Activated naive CD4-positive, alpha-beta T cell treated with anti-CD3 and anti-CD28 coated beads, Interleukin-2, amount 10 ng/mL, durations not matched to agents 7 days and 5 days (primary cell): ENCODE measurements around the gene OSCP1.

Experiments
- CTCF ChIA-PET: fragments of 350-600 bp; sonication (Branson Sonifier 250); formaldehyde crosslinking; loops from one replicate; lab custom pipeline; 2021; ENCODE audit warnings: antibody characterized with exemption; lab: Charles Lee
- DNase-seq: peaks from one replicate; pipeline ENCODE4 v3.0.0-alpha.2; 2020
- H3K27ac Mint-ChIP-seq: one replicate; pipeline ENCODE4 v1.8.0; 2021; ENCODE audit warnings: mild to moderate bottlenecking, moderate library complexity, mixed read lengths
- H3K27me3 Mint-ChIP-seq: one replicate; pipeline ENCODE4 v1.8.0; 2021; ENCODE audit warnings: mild to moderate bottlenecking, mixed read lengths
- H3K36me3 Mint-ChIP-seq: one replicate; pipeline ENCODE4 v1.8.0; 2021; ENCODE audit warnings: mixed read lengths
- H3K4me1 Mint-ChIP-seq: one replicate; pipeline ENCODE4 v1.8.0; 2021; ENCODE audit warnings: mixed read lengths
- H3K4me3 Mint-ChIP-seq: one replicate; pipeline ENCODE4 v1.8.0; 2021; ENCODE audit warnings: mild to moderate bottlenecking, moderate library complexity, mixed read lengths
- H3K9me3 Mint-ChIP-seq: one replicate; pipeline ENCODE4 v1.8.0; 2021; ENCODE audit warnings: mixed read lengths

The OSCP1 gene

DNA sequence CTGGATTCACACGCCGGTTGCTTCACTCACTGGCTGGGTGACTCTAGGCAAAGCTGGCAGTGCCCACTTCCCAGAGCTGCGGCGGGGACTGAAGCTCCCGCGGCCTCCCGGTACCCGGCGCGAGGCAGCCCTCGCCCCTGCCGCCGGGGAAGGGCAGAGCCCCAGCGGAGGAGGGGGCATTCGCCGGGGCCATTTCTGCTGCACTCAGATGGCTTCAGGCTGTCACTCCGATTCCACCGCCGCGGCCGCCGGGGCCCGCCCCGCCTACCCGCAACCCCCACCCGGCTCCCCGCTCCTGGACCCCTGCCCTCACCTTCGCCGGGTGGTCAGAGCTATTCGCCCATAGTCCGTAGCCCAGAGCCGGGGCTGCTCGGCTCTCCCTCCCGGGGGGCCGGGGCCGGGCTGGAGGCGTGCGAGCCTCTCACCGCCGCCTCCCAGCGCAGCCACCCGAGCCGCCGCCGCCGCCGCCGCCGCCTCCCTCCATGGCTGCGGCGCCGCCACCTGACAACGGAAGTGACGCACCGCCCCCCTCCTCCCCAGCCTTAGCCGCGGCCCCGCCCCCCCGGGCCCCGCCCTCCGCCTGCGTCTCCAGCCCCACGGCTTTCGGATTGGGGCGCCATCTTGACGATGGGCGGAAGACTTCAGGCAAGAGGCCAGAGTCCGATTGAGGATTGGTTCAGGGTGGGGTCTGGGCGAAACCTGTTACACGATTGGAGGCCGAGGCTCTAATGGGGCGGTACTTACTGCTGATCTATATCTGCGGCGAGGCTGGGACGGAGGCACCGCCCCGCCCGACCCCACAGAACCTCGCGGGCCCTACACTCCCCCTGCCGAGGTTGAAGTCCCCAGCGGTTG, 64.6 kb downstream of the OSCP1 start, which contains the start of gene STK40:
Gene STK40, minus strand, starts transcription at position 515 of the 855 bp plus-strand sequence. CDS start 24,592 bp downstream, outside the sequence.
- Mint-ChIP-seq H3K36me3 (peaks cover 32% of the 10 kb centered on the region), H3K4me3 (peak within 1 kb of the TSS; percentile 75), H3K9me3 (no peaks in the 10 kb centered on the region), H3K4me1 (peaks cover 59% of the 10 kb centered on the region), H3K27me3 (no peaks in the 10 kb centered on the region), H3K27ac (peak within 1 kb of the TSS; percentile 100)
- CTCF ChIA-PET, result interaction anchor here (1.1 to 4.5 kb wide), 9 partner anchors 12 to 197 kb away, joined by 3 to 36 read pairs (median 7); partner anchors contain the start of gene LSM10
- DNase-seq, result peak; percentile 98

DNA sequence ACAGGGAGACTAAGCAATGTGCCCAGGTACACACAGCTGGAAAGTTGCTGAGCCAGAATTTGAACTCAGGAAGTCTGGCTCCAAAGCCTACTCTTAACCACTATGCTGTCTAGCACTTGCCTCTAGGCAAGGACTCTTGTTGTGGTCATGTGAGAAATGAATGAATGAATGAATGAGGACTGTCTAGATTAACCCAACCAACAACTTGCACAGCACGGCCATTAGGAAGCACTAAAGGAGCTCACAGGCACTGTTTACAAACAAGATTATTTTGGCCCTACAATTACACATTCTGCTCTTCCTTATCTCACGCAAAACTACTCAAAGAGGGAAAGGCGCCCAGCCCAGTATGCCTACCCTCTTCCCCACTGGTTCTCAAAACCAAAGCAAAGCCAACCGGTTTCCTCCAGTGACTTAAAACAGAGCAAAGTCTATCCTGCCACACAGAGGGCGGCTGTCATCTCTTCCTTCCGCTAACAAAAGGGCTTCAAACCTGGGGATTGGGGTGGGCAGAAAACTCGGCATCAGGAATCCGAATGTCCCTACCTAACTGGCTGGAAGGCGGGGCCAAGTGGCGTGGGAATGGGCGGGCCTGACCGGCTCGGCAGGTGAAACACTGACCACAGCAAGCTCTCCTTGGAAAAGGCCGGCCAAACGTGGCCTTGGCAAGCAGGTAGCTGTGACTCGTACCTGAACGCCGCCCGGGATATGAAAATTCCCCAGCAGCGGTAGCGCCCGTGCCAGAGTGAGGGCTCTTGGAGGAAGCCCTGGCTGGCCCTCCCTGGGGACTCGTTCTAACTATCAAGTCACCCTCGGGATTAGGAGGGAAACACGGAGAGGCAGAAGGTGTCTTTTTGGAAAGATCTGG, 65.5 kb downstream of the OSCP1 start:
- peak; percentile 67 for DNase-seq

DNA sequence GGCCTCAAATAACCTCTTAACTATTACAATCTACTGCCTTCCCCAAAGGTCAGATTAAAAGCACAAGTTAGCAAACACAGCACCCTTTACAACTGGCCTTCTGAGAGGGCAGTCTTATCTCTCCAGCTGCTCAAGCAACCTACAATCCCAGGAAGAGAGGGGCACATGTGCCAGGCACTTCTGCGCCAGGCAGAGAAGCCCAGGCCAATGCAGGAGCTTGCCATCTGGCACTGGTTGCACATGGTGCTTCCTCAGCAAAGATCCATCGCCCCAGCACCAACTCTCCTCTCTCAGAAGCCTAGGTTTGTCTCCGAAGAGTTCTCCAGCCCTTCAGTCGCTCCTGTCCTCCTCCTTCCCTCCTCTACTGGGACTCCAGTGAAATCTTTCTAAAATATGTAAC, 67.0 kb downstream of the OSCP1 start:
- Mint-ChIP-seq H3K4me3 (no peak overlapping the region), H3K27me3 (no peaks in the 10 kb centered on the region), H3K9me3 (no peaks in the 10 kb centered on the region), H3K27ac (no peak overlapping the region), H3K4me1 (peaks cover 72% of the 10 kb centered on the region), H3K36me3 (peaks cover 28% of the 10 kb centered on the region)
- CTCF ChIA-PET, result interaction anchor here (1.1 kb wide), 1 partner anchor 17 kb away, joined by 4 read pairs; no protein-coding TSS in a partner anchor
- DNase-seq, result no peak

More for the DNA sequence above, 65.5 kb downstream of the OSCP1 start:
- H3K9me3 Mint-ChIP-seq, result no peaks in the 10 kb centered on the region
- peak overlapping the region; percentile 100 for H3K27ac Mint-ChIP-seq
- CTCF ChIA-PET, result interaction anchor here (0.6 to 4.5 kb wide), 7 partner anchors 17 to 111 kb away, joined by 3 to 36 read pairs (median 4); no protein-coding TSS in a partner anchor
- peaks cover 64% of the 10 kb centered on the region for H3K4me1 Mint-ChIP-seq
- H3K27me3 Mint-ChIP-seq, result no peaks in the 10 kb centered on the region
- H3K4me3 Mint-ChIP-seq, result peak overlapping the region; percentile 75
- peaks cover 26% of the 10 kb centered on the region for H3K36me3 Mint-ChIP-seq

- no peak for DNase-seq
- no peaks in the 10 kb centered on the region for H3K27me3 Mint-ChIP-seq
- H3K4me1 Mint-ChIP-seq, result peaks cover 75% of the 10 kb centered on the region
- H3K36me3 Mint-ChIP-seq, result peaks cover 27% of the 10 kb centered on the region
- no peak overlapping the region for H3K4me3 Mint-ChIP-seq
- no peak overlapping the region for H3K27ac Mint-ChIP-seq
- CTCF ChIA-PET, result interaction anchor here (1.1 kb wide), 1 partner anchor 16 kb away, joined by 4 read pairs; no protein-coding TSS in a partner anchor
- H3K9me3 Mint-ChIP-seq, result no peaks in the 10 kb centered on the region
Measured at GRCh38 chr1:36382669-36383068, 67.6 kb downstream of the OSCP1 start.

DNA sequence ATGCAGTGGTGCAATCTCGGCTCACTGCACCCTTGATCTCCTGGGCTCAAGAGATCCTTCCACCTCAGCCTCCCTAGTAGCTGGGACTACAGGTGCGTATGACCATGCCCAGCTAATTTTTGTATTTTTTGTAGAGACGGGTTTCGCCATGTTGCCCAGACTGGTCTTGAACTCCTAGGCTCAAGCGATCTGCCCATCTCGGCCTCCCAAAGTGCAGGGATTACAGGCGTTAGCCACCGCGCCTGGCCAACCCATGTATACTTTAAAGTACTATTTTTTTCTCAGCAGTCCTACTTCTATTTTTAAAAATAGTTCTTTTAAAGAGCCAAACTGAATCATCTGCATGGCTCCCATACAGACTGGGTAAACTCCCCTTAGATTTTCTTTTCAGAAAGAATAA, 68.0 kb downstream of the OSCP1 start:
- DNase-seq, result no peak
- CTCF ChIA-PET, result interaction anchor here (1.1 to 1.2 kb wide), 2 partner anchors 13 to 16 kb away, joined by 4 to 5 read pairs; no protein-coding TSS in a partner anchor
- Mint-ChIP-seq H3K27ac (no peak overlapping the region), H3K27me3 (no peaks in the 10 kb centered on the region), H3K36me3 (peaks cover 26% of the 10 kb centered on the region), H3K4me3 (no peak overlapping the region), H3K9me3 (no peaks in the 10 kb centered on the region), H3K4me1 (peaks cover 74% of the 10 kb centered on the region)

- Mint-ChIP-seq H3K27ac (no peak overlapping the region), H3K4me3 (no peak overlapping the region)
- CTCF ChIA-PET, result interaction anchor here (1.2 kb wide), 1 partner anchor 12 kb away, joined by 5 read pairs; no protein-coding TSS in a partner anchor
Measured at GRCh38 chr1:36381405-36381804, 68.8 kb downstream of the OSCP1 start.

GRCh38 chr1:36380782-36381181, 69.5 kb downstream of the OSCP1 start:
- Mint-ChIP-seq H3K36me3 (peaks cover 33% of the 10 kb centered on the region), H3K9me3 (no peaks in the 10 kb centered on the region), H3K27ac (peak overlapping the region; percentile 47), H3K4me1 (peaks cover 76% of the 10 kb centered on the region), H3K4me3 (no peak overlapping the region), H3K27me3 (no peaks in the 10 kb centered on the region)
- CTCF ChIA-PET, result interaction anchor here (1.0 kb wide), 1 partner anchor 12 kb away, joined by 3 read pairs; no protein-coding TSS in a partner anchor
- DNase-seq, result no peak

More at GRCh38 chr1:36381405-36381804, 68.8 kb downstream of the OSCP1 start:
- Mint-ChIP-seq H3K4me1 (peaks cover 70% of the 10 kb centered on the region), H3K9me3 (no peaks in the 10 kb centered on the region), H3K27me3 (no peaks in the 10 kb centered on the region), H3K36me3 (peaks cover 28% of the 10 kb centered on the region)
- no peak for DNase-seq

GRCh38 chr1:36380143-36380619, 70.1 kb downstream of the OSCP1 start:
- no peak for DNase-seq
- Mint-ChIP-seq H3K36me3 (peaks cover 33% of the 10 kb centered on the region), H3K4me1 (peaks cover 79% of the 10 kb centered on the region), H3K27me3 (no peaks in the 10 kb centered on the region), H3K4me3 (no peak overlapping the region), H3K27ac (no peak overlapping the region), H3K9me3 (no peaks in the 10 kb centered on the region)
- CTCF ChIA-PET, result interaction anchor here (1.0 kb wide), 1 partner anchor 11 kb away, joined by 3 read pairs; no protein-coding TSS in a partner anchor

DNA sequence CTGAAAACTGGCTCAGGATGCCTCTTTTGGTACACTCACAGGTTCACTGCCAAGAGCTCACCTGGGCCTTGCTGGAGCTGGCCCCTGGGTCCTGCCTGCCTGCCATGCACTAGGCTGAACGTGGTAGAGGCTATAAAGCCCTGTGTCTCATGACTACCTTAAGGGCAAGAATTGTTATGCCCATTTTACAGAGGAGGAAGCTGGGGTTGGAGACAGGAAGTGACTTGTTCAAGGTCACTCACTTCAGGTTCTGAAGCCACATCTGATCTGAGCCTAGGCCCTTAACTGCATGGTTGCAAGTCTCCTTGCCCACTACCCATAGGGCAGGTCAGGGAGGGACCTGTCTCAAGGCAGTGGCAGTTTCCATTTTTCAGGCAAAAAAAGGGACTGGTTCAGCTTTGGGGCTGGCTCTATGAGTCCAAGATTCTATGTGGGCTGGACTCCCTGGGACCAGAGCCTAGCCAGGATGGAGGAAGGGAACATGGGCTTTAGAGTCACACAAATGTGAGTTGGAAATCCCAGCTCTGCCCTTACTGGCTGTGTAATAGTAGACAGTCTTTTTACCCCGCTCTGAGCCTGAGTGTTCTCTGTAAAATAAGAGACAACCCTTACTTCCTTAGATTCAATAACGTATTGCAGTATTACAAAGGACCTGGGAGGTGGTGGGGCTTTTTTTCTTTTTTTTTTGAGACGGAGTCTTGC, 72.3 kb downstream of the OSCP1 start:
- H3K36me3 Mint-ChIP-seq, result peaks cover 34% of the 10 kb centered on the region
- no peak for DNase-seq
- peak overlapping the region; percentile 84 for H3K27ac Mint-ChIP-seq
- H3K4me1 Mint-ChIP-seq, result peaks cover 82% of the 10 kb centered on the region
- H3K9me3 Mint-ChIP-seq, result no peaks in the 10 kb centered on the region
- no peak overlapping the region for H3K4me3 Mint-ChIP-seq
- H3K27me3 Mint-ChIP-seq, result no peaks in the 10 kb centered on the region
- CTCF ChIA-PET, result interaction anchor here (1.3 to 2.4 kb wide), 4 partner anchors 9 to 35 kb away, joined by 5 to 11 read pairs (median 6); no protein-coding TSS in a partner anchor

- DNase-seq, result no peak
- no peak overlapping the region for H3K4me3 Mint-ChIP-seq
Measured at GRCh38 chr1:36372617-36373016, 77.6 kb downstream of the OSCP1 start.

GRCh38 chr1:36369061-36369861, 81.0 kb downstream of the OSCP1 start:
- DNase-seq, result peak; percentile 89
- peaks cover 78% of the 10 kb centered on the region for H3K4me1 Mint-ChIP-seq
- H3K9me3 Mint-ChIP-seq, result no peaks in the 10 kb centered on the region
- H3K27me3 Mint-ChIP-seq, result no peaks in the 10 kb centered on the region
- peaks cover 18% of the 10 kb centered on the region for H3K36me3 Mint-ChIP-seq
- H3K27ac Mint-ChIP-seq, result peak overlapping the region; percentile 96
- CTCF ChIA-PET, result interaction anchor here (1.1 to 5.2 kb wide), 18 partner anchors 9 to 219 kb away, joined by 3 to 83 read pairs (median 7); partner anchors contain the start of genes LSM10, SH3D21, STK40 and TRAPPC3
- H3K4me3 Mint-ChIP-seq, result no peak overlapping the region

More at GRCh38 chr1:36372617-36373016, 77.6 kb downstream of the OSCP1 start:
- CTCF ChIA-PET, result interaction anchor here (1.4 kb wide), 1 partner anchor 56 kb away, joined by 3 read pairs; no protein-coding TSS in a partner anchor
- no peaks in the 10 kb centered on the region for H3K27me3 Mint-ChIP-seq
- no peaks in the 10 kb centered on the region for H3K9me3 Mint-ChIP-seq
- peaks cover 28% of the 10 kb centered on the region for H3K36me3 Mint-ChIP-seq
- peaks cover 77% of the 10 kb centered on the region for H3K4me1 Mint-ChIP-seq
- peak overlapping the region; percentile 96 for H3K27ac Mint-ChIP-seq
